CD14-positive monocyte (primary cell): Measurements from ENCODE around the gene DBN1. TPM values are rescaled to one million over a fixed set of nuclear protein-coding genes. Genes with fewer than 3 reads are reported as not detected.

ENCODE experiments used
- DNase-seq, 3 donors: peaks; one replicate each; pipeline ENCODE4 v3.0.0-alpha.2; 2011 to 2022
- H2AFZ ChIP-seq: 2 replicates; pipeline ENCODE4 v1.6.0; 2012; ENCODE audit warnings: mild to moderate bottlenecking, low read depth, low read length, inconsistent platforms; ENCODE audit not compliant: insufficient read depth, poor library complexity, severe bottlenecking
- H3K27ac ChIP-seq, 2 donors: 1 replicate in 1 of 2; 2 replicates in 1 of 2; pipeline ENCODE4 v1.5.1; 2012 to 2013; ENCODE audit warnings: low read length in 2 of 2, control low read depth in 1 of 2, inconsistent platforms in 1 of 2, low read depth in 1 of 2, mild to moderate bottlenecking in 1 of 2
- H3K27me3 ChIP-seq, 2 donors: one replicate each; pipeline versions ENCODE4 v1.6.0 to v1.6.1; 2011 to 2013; ENCODE audit warnings: low read length in 2 of 2; ENCODE audit not compliant: control insufficient read depth in 2 of 2, insufficient read depth in 2 of 2
- H3K36me3 ChIP-seq, 2 donors: replicated peaks in 1 of 2; 1 replicate in 1 of 2; 2 replicates in 1 of 2; pipeline versions ENCODE4 v1.5.1 to v1.6.1; 2012 to 2013; ENCODE audit warnings: low read length in 2 of 2, control low read depth in 1 of 2, inconsistent platforms in 1 of 2, mild to moderate bottlenecking in 1 of 2; ENCODE audit not compliant: insufficient read depth in 2 of 2, control insufficient read depth in 1 of 2
- H3K4me1 ChIP-seq, 2 donors: 1 replicate in 1 of 2; 2 replicates in 1 of 2; pipeline versions ENCODE4 v1.5.1 to v1.6.1; 2012 to 2013; ENCODE audit warnings: low read length in 2 of 2, control low read depth in 1 of 2, inconsistent platforms in 1 of 2, mild to moderate bottlenecking in 1 of 2, moderate library complexity in 1 of 2; ENCODE audit not compliant: insufficient read depth in 2 of 2, control insufficient read depth in 1 of 2
- H3K4me2 ChIP-seq: replicated peaks from 2 replicates; pipeline ENCODE3; 2012; ENCODE audit warnings: low read length, moderate library complexity, mild to moderate bottlenecking; ENCODE audit not compliant: poor library complexity, severe bottlenecking; ENCODE audit errors: extremely low read depth
- H3K4me3 ChIP-seq, 3 experiments: fragments of 200-600 bp in 1 of 3; sonication (generic) in 1 of 3; replicated peaks in 1 of 3; 1 replicate in 2 of 3; 2 replicates in 1 of 3; pipeline ENCODE4 v1.5.1; 2011 to 2013; ENCODE audit warnings: low read length in 3 of 3, mild to moderate bottlenecking in 3 of 3, control low read depth in 2 of 3, low read depth in 2 of 3, inconsistent platforms in 1 of 3, moderate library complexity in 1 of 3
- H3K79me2 ChIP-seq: 2 replicates; pipeline ENCODE4 v1.6.0; 2012; ENCODE audit warnings: mild to moderate bottlenecking, control low read depth, inconsistent platforms, low read length, moderate library complexity; ENCODE audit not compliant: insufficient read depth
- H3K9ac ChIP-seq: 2 replicates; pipeline ENCODE4 v1.6.0; 2017; ENCODE audit warnings: low read length, mild to moderate bottlenecking; ENCODE audit not compliant: insufficient read depth, poor library complexity, severe bottlenecking
- H3K9me3 ChIP-seq, 2 donors: replicated peaks in 1 of 2; 1 replicate in 1 of 2; 2 replicates in 1 of 2; pipeline versions ENCODE4 v1.5.1 to v1.6.1; 2012 to 2013; ENCODE audit warnings: low read length in 2 of 2, control low read depth in 1 of 2; ENCODE audit not compliant: control insufficient read depth in 1 of 2, insufficient read depth in 1 of 2
- H4K20me1 ChIP-seq: 2 replicates; pipeline ENCODE4 v1.6.0; 2012; ENCODE audit warnings: mild to moderate bottlenecking, low read length, control low read depth, moderate library complexity; ENCODE audit not compliant: insufficient read depth
- H3K27ac Mint-ChIP-seq, 7 donors: one replicate each; pipeline ENCODE4 v1.8.0; 2020; ENCODE audit warnings: mild to moderate bottlenecking in 7 of 7, mixed read lengths in 7 of 7, moderate library complexity in 6 of 7, inconsistent platforms in 2 of 7
- H3K27me3 Mint-ChIP-seq, 3 donors: one replicate each; pipeline ENCODE4 v1.8.0; 2021 to 2022; ENCODE audit warnings: low read depth in 3 of 3, mild to moderate bottlenecking in 3 of 3, mixed read lengths in 3 of 3, moderate library complexity in 3 of 3, inconsistent platforms in 1 of 3
- H3K36me3 Mint-ChIP-seq, 2 donors: one replicate each; pipeline ENCODE4 v1.8.0; 2020; ENCODE audit warnings: mixed read lengths in 2 of 2, inconsistent platforms in 1 of 2, mild to moderate bottlenecking in 1 of 2
- H3K4me1 Mint-ChIP-seq: one replicate; pipeline ENCODE4 v1.8.0; 2020; ENCODE audit warnings: mild to moderate bottlenecking, mixed read lengths
- H3K4me3 Mint-ChIP-seq, 2 donors: one replicate each; pipeline ENCODE4 v1.8.0; 2020; ENCODE audit warnings: mild to moderate bottlenecking in 2 of 2, mixed read lengths in 2 of 2, moderate library complexity in 1 of 2
- H3K9me3 Mint-ChIP-seq, 7 donors: one replicate each; pipeline ENCODE4 v1.8.0; 2020 to 2022; ENCODE audit warnings: mixed read lengths in 7 of 7, mild to moderate bottlenecking in 6 of 7, moderate library complexity in 6 of 7, inconsistent platforms in 2 of 7
- WGBS: methylation state at CpG from one replicate; pipeline ENCODE4 v1.1.5; 2013; ENCODE audit warnings: missing lambda C conversion rate; ENCODE audit not compliant: insufficient coverage; 5-methylcytosine and 5-hydroxymethylcytosine counted together
- intact Hi-C, 2 donors: fragments of 100-400 bp; cut with micrococcal nuclease; formaldehyde crosslinking; loops; one replicate each; pipeline versions ENCODE4 v1.15.0 to v1.15.1; 2023
- polyA plus RNA-seq, 3 donors: library from polyadenylated mRNA; depleted of rRNA in 1 of 3; unstranded in 2 of 3; stranded (reverse) in 1 of 3; fragments of 300-500 nt in 2 of 3; fragments of >200 nt in 1 of 3; fragmentation: Illumina TruSeq in 2 of 3; gene quantifications; 1 replicate in 2 of 3; 2 replicates in 1 of 3; pipeline ENCODE4 v1.2.3, GENCODE V29; 2012 to 2021
- TF ChIP-seq, protein P1 (sequence below): fragments of 200-600 bp; IDR thresholded peaks from one replicate; pipeline ENCODE4 v1.8.0; 2022; ENCODE audit warnings: antibody characterized with exemption, mild to moderate bottlenecking

DBN1 gene
- polyA plus RNA-seq, 3 donors = 0.71 to 1.6 (median 0.73) TPM

DNA sequence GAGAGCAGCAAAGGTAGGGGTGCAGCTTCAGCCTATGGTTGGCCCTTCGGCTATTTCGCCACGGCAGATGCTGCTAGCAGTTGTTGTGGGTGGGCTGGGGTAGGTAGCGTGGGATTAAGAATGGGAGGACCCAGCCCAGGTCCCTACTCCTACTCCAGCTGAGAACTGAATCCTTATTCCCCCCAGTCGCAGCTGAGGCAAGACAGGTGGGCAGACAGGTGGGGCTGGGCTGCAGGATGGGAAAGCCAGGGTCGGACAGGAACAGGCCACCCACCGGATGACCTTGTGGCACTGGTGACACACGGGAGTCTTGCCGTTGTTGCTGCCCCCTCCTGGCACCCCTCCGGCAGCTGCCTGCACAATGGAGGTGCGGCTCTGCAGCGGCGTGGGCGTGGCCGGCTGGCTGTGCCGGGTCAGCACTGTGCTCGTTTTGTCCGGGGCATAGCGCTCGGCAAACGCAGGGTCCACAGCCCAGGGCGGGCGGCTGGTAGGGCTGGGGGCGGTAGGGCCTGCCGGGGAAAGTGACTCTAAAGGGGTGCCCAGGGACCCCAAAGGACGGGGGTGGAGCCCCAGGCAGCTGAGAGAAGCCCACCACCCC lies 15.8 kb upstream of the DBN1 start:
- TF ChIP-seq, protein P1, sequence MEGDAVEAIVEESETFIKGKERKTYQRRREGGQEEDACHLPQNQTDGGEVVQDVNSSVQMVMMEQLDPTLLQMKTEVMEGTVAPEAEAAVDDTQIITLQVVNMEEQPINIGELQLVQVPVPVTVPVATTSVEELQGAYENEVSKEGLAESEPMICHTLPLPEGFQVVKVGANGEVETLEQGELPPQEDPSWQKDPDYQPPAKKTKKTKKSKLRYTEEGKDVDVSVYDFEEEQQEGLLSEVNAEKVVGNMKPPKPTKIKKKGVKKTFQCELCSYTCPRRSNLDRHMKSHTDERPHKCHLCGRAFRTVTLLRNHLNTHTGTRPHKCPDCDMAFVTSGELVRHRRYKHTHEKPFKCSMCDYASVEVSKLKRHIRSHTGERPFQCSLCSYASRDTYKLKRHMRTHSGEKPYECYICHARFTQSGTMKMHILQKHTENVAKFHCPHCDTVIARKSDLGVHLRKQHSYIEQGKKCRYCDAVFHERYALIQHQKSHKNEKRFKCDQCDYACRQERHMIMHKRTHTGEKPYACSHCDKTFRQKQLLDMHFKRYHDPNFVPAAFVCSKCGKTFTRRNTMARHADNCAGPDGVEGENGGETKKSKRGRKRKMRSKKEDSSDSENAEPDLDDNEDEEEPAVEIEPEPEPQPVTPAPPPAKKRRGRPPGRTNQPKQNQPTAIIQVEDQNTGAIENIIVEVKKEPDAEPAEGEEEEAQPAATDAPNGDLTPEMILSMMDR = no peak
- no peak for DNase-seq
- Histone ChIP-seq H3K27ac (no peak overlapping the region), H3K9ac (no peak overlapping the region), H3K79me2 (peaks cover 11% of the 10 kb centered on the region), H2AFZ (no peak overlapping the region), H4K20me1 (peaks cover 36% of the 10 kb centered on the region), H3K4me3 (no peak overlapping the region), H3K9me3 (no peaks in the 10 kb centered on the region), H3K36me3 (peaks cover 46 to 79% of the 10 kb centered on the region in 2 donors), H3K27me3 (peaks cover 0 to 3% of the 10 kb centered on the region in 2 donors), H3K4me2 (no peak overlapping the region), H3K4me1 (peaks cover 29 to 36% of the 10 kb centered on the region in 2 donors)
- Mint-ChIP-seq H3K27ac (no peak overlapping the region), H3K27me3 (peaks cover 9 to 14% (median 13%) of the 10 kb centered on the region in 3 donors), H3K4me3 (no peak overlapping the region), H3K36me3 (peaks cover 75 to 88% of the 10 kb centered on the region in 2 donors), H3K4me1 (peaks cover 32% of the 10 kb centered on the region), H3K9me3 (peaks cover 0 to 6% (median 1%) of the 10 kb centered on the region in 7 donors)
- 82% methylated on average over 13 of the region's 26 CpGs for WGBS
- intact Hi-C loops = no loop called here

DNA sequence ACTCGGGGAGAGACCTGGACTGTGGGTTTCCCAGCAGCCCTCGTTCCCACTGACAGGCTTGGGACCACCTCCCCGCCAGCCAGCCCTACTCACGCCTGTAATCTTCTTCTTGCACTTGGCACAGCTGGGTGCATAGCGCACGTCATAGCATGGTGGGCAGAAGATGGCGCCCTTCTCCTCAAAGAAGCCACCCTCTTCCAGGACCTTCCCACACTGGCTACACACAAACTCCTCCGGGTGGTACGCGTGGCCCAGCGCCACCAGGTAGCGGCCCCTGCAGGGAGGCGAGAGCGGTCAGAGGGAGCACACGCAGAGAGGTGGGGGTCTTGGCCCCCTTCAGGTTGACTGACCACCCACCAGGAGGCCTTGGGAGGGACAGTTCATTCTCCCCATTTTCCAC lies 14.5 kb upstream of the DBN1 start:
- Histone ChIP-seq H3K4me2 (no peak overlapping the region), H3K4me1 (peaks cover 17 to 23% of the 10 kb centered on the region in 2 donors), H3K36me3 (peaks cover 56 to 92% of the 10 kb centered on the region in 2 donors), H3K9me3 (no peaks in the 10 kb centered on the region), H4K20me1 (peaks cover 48% of the 10 kb centered on the region), H3K27me3 (peaks cover 0 to 3% of the 10 kb centered on the region in 2 donors), H3K4me3 (no peak overlapping the region), H3K9ac (no peak overlapping the region), H3K27ac (no peak overlapping the region), H3K79me2 (peaks cover 6% of the 10 kb centered on the region), H2AFZ (no peak overlapping the region)
- DNase-seq = no peak
- no peak overlapping the region for H3K27ac Mint-ChIP-seq
- H3K4me1 Mint-ChIP-seq = peaks cover 20% of the 10 kb centered on the region
- peaks cover 0 to 10% (median 1%) of the 10 kb centered on the region in 7 donors for H3K9me3 Mint-ChIP-seq
- TF ChIP-seq, protein P1 = no peak
- 90% methylated on average over 7 of the region's 15 CpGs for WGBS
- peaks cover 13 to 19% (median 14%) of the 10 kb centered on the region in 3 donors for H3K27me3 Mint-ChIP-seq
- intact Hi-C loops = no loop called here
- H3K36me3 Mint-ChIP-seq = peaks cover 84 to 96% of the 10 kb centered on the region in 2 donors
- no peak overlapping the region for H3K4me3 Mint-ChIP-seq
